ENCODE results near the gene TMEM269. TPM values are rescaled to one million over a fixed set of nuclear protein-coding genes. Genes with fewer than 3 reads are reported as not detected.

TMEM269 gene
- total and polyA plus RNA-seq, 8 donors = 0.03 to 0.55 TPM; not detected in 6

DNA sequence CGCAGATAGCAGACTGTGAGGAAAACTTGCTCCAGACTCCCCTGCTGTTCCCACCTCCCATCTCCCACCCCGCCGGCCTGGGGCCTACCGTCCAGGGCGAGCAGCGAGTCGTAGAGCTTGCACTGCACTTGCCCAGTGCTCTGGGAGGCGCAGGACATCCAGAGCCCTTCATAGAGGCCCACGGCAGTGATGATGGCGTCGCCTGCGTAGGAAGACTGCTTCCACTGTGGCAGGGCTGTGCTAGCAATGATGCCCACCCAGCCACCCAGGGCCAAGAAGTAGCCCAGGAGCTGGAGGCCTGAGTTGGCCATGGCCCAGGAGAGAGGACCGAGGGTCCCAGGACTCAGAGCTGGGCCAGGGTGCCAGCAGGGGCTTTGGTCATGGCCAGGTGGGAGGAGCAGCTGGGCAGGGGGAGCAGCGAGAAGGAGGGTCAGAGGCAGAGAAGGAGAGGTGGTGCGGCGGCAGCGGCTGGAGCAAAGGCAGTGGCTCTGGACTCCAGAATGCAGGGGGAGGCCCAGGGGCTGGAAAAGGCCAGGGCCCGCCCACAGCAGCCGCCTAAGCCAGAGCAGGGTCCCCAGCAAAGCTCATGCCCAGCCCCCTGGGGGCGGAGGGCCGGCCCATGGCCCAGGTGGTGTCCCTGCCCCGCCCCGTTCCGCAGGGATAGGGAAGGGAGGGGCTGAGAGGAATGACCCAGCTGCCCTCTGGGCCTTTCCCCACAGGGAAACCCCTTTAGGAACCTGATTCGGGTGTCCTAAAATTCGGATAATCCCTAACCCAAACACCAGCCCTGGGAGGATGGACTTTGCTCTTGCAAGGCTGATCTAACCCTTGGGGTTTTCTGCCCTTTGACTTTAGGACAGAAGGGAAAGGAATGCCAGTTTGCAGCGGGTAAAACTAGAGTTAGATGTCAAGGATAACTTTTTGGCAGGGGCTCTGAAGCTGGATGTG lies 44.8 kb upstream of the TMEM269 start, which contains the start of gene CLDN19:
TSS of gene CLDN19 (minus strand) at position 484 of the 948 bp plus-strand sequence. CDS start at position 311, 173 bp downstream.
- TF ChIP-seq POLR2AphosphoS5 (IDR thresholded peaks at IDR 0.05) (no peak), POLR2A (IDR thresholded peaks at IDR 0.05) (no peak), EP300 (IDR thresholded peaks at IDR 0.05) (no peak)
- TF ChIP-seq, protein P1, sequence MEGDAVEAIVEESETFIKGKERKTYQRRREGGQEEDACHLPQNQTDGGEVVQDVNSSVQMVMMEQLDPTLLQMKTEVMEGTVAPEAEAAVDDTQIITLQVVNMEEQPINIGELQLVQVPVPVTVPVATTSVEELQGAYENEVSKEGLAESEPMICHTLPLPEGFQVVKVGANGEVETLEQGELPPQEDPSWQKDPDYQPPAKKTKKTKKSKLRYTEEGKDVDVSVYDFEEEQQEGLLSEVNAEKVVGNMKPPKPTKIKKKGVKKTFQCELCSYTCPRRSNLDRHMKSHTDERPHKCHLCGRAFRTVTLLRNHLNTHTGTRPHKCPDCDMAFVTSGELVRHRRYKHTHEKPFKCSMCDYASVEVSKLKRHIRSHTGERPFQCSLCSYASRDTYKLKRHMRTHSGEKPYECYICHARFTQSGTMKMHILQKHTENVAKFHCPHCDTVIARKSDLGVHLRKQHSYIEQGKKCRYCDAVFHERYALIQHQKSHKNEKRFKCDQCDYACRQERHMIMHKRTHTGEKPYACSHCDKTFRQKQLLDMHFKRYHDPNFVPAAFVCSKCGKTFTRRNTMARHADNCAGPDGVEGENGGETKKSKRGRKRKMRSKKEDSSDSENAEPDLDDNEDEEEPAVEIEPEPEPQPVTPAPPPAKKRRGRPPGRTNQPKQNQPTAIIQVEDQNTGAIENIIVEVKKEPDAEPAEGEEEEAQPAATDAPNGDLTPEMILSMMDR (IDR thresholded peaks at IDR 0.05) = no peak
- 61 to 75% (median 67%) methylated on average over 17 to 27 of the region's 27 CpGs for WGBS, 5 donors
- DNase-seq = peak in 1 of 2 donors; percentile 58
- Histone ChIP-seq H3K27me3 (no peaks in the 10 kb centered on the region), H3K9me3 (no peaks in the 10 kb centered on the region), H3K27ac (no peak within 1 kb of the TSS), H3K36me3 (no peaks in the 10 kb centered on the region), H3K4me3 (no peak within 1 kb of the TSS), H3K4me1 (peaks cover 0 to 15% (median 0%) of the 10 kb centered on the region in 4 donors)
- intact Hi-C loops (cut with DNase I; ENCODE audit: low total_unique reads) = loop anchor here (10.0 kb wide), 2 partner anchors 165 to 595 kb away; no protein-coding TSS in a partner anchor

DNA sequence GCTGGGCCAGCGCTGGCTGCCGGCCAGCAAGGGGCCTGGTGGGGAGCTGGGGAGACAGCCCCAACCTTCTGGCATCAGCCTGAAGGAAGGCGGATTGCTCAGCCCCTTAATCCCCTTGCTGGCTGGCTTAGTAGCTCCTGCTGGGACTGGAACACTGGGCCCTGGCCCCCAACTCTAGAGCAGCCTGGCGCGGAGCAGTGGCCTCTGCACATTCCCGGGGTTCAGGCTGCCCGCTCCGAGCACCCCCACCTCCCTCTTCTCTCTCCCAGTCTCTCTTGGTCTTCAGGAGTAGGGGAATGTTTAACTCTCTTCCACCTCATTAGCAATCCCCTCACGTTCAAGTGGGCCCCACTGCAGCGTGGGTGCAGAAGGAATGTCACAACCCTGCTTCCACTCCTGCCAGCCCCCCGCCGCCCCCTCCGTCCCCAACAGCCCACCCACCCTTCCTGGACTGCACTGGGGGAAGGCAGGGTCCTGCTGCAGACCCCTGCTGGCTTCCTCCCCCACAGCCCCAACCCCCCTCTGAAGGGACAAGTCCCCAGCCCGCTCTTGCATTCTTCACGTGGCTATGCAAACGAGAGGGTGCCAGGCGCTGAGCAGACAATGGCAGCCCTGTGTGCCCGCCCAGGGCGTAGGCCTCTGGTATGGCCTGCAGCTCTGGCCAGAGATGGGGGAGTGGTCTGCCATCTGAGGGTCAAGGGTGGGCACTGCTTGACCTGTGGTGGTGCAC lies 43.8 kb upstream of the TMEM269 start:
- no peak overlapping the region for H3K27ac ChIP-seq
- peaks cover 0 to 15% (median 0%) of the 10 kb centered on the region in 4 donors for H3K4me1 ChIP-seq
- no peak for DNase-seq
- 65 to 73% (median 71%) methylated on average over 13 to 19 of the region's 19 CpGs for WGBS, 5 donors
- H3K9me3 ChIP-seq = no peaks in the 10 kb centered on the region
- no peak overlapping the region for H3K4me3 ChIP-seq
- H3K27me3 ChIP-seq = no peaks in the 10 kb centered on the region
- no peak for TF ChIP-seq POLR2AphosphoS5 (IDR thresholded peaks at IDR 0.05)
- TF ChIP-seq, protein P1 (IDR thresholded peaks at IDR 0.05) = no peak
- TF ChIP-seq POLR2A (IDR thresholded peaks at IDR 0.05) = no peak
- no peak for TF ChIP-seq EP300 (IDR thresholded peaks at IDR 0.05)
- intact Hi-C loops (cut with DNase I; ENCODE audit: low total_unique reads) = loop anchor here (10.0 kb wide), 2 partner anchors 166 to 596 kb away; no protein-coding TSS in a partner anchor
- H3K36me3 ChIP-seq = peaks cover 0 to 5% (median 4%) of the 10 kb centered on the region in 4 donors

DNA sequence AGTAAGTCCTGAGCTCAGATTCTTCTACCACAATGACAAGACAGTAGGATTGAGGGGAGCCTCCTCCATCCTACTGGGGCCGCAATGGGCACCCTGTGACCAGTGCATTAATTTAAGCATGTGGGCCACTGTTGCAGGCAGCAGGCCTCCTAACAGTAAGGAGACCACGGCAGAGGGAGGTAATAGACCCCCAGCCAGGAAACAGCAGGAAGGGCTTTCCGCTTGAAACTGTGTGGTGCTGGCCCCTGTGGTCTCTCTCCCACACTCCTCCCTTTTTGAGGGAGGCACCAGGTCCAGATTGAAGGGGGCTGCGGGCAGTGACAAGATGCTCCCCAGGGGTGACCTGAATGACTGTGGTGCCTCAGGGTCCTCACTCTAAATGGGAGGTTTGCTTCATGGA lies 43.1 kb upstream of the TMEM269 start:
- Histone ChIP-seq H3K27ac (no peak overlapping the region), H3K27me3 (no peaks in the 10 kb centered on the region), H3K4me3 (no peak overlapping the region), H3K4me1 (peaks cover 0 to 15% (median 0%) of the 10 kb centered on the region in 4 donors), H3K9me3 (no peaks in the 10 kb centered on the region), H3K36me3 (peaks cover 0 to 12% (median 11%) of the 10 kb centered on the region in 4 donors)
- intact Hi-C loops (cut with DNase I; ENCODE audit: low total_unique reads) = loop anchor here (10.0 kb wide), 2 partner anchors 167 to 597 kb away; no protein-coding TSS in a partner anchor
- 60 to 93% (median 90%) methylated on average over 1 to 4 of the region's 4 CpGs for WGBS, 5 donors
- no peak for DNase-seq
- TF ChIP-seq EP300 (IDR thresholded peaks at IDR 0.05) = no peak
- TF ChIP-seq, protein P1 (IDR thresholded peaks at IDR 0.05) = no peak
- no peak for TF ChIP-seq POLR2A (IDR thresholded peaks at IDR 0.05)

DNA sequence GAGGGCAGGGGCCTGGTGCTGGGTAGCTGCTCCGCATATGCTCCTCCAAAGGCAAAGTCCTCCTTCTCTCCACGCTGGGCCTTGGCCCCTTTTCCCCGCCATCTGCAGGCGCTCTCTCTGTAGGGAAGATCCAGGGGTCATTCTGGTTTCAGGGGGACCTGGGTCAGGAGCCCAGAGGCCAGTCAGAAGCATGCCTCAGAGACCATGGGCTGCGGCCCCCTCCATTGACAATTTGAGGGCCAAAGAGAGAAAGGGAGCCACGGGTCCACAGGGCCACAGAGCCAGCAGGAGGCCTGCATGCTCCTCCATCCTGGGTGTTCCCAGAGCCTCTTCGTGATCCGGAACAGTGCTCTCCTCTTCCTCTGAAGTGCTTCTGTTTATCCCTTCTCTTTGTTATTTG lies 42.6 kb upstream of the TMEM269 start:
- H3K36me3 ChIP-seq = peaks cover 0 to 16% (median 14%) of the 10 kb centered on the region in 4 donors
- H3K27me3 ChIP-seq = no peaks in the 10 kb centered on the region
- TF ChIP-seq POLR2A (IDR thresholded peaks at IDR 0.05) (no peak), POLR2AphosphoS5 (IDR thresholded peaks at IDR 0.05) (no peak), EP300 (IDR thresholded peaks at IDR 0.05) (no peak)
- TF ChIP-seq, protein P1 (IDR thresholded peaks at IDR 0.05) = no peak
- no peak overlapping the region for H3K4me3 ChIP-seq
- intact Hi-C loops (cut with DNase I; ENCODE audit: low total_unique reads) = loop anchor here (10.0 kb wide), 2 partner anchors 167 to 597 kb away; no protein-coding TSS in a partner anchor
- peaks cover 0 to 12% (median 0%) of the 10 kb centered on the region in 4 donors for H3K4me1 ChIP-seq
- H3K27ac ChIP-seq = no peak overlapping the region
- WGBS, 5 donors = 90 to 96% (median 94%) methylated on average over 4 to 8 of the region's 8 CpGs
- DNase-seq = no peak
- H3K9me3 ChIP-seq = no peaks in the 10 kb centered on the region

All from stomach (tissue), 9 donors.